GM12892 (cell line): ENCODE data around the gene API5.

Source experiments
- POLR2A ChIP-seq: IDR thresholded peaks from 2 replicates; pipeline ENCODE4 v1.6.1; 2011; ENCODE audit warnings: low read depth, low read length, control low read depth
- POLR2AphosphoS5 ChIP-seq: IDR thresholded peaks from 2 replicates; pipeline ENCODE4 v1.6.1; 2011; ENCODE audit warnings: low read depth, low read length, control low read depth
- TAF1 ChIP-seq: IDR thresholded peaks from 2 replicates; pipeline ENCODE4 v1.6.1; 2011; ENCODE audit warnings: low read depth, mild to moderate bottlenecking, control low read depth, low read length, borderline replicate concordance

DNA sequence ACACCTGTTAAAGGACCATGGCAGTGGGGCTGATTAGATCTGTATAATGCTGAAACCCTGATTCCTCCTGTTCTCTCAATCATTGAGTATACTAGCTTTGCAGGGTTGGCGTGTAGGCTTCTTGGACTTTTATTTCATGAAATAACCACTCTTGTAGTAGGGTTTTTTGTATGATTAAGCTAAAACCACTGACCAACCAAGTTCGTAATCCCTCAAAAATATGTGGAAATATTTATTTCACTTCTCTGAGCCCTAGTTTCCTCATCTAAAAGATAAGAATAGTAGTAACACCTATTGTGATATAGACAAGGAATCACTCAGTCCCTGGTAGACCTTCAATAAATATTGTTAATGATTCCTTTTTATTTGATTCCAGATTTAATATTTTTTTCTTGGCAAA lies 4.2 kb downstream of the API5 start:
- TF ChIP-seq POLR2A: no peak
- no peak for TF ChIP-seq POLR2AphosphoS5
- TF ChIP-seq TAF1: no peak
